HepG2 (cell line): ENCODE measurements around the gene C19orf44. TPM values are rescaled to one million over a fixed set of nuclear protein-coding genes. Genes with fewer than 3 reads are reported as not detected.

Experiments used
- AHR ChIP-seq: IDR thresholded peaks from 2 replicates; pipeline ENCODE4 v1.6.1; 2018; ENCODE audit warnings: missing genetic modification reagents, missing compliant biosample characterization
- CBX5 ChIP-seq: sonication (generic); formaldehyde crosslinking; IDR thresholded peaks from 2 replicates; pipeline ENCODE4 v1.4.0; 2020; ENCODE audit warnings: missing genetic modification reagents, borderline replicate concordance
- NCOA5 ChIP-seq: sonication (generic); formaldehyde crosslinking; IDR thresholded peaks from 2 replicates; pipeline ENCODE4 v1.4.0; 2020; ENCODE audit warnings: missing genetic modification reagents
- NONO ChIP-seq, 2 experiments: fragments of 450-650 bp in 1 of 2; sonication (generic) in 1 of 2; formaldehyde crosslinking in 1 of 2; IDR thresholded peaks in 1 of 2; conservative IDR thresholded peaks in 1 of 2; 2 replicates each; pipeline versions ENCODE4 v1.6.1 to v1.8.0; 2017 to 2022; ENCODE audit warnings: mild to moderate bottlenecking in 1 of 2, missing genetic modification reagents in 1 of 2, moderate library complexity in 1 of 2
- REPIN1 ChIP-seq: sonication (generic); formaldehyde crosslinking; IDR thresholded peaks from 2 replicates; pipeline ENCODE4 v1.8.0; 2022; ENCODE audit warnings: missing genetic modification reagents, low read depth, mild to moderate bottlenecking, borderline replicate concordance
- RXRB ChIP-seq: IDR thresholded peaks from 2 replicates; pipeline ENCODE4 v1.6.1; 2016; ENCODE audit warnings: borderline replicate concordance, missing genetic modification reagents, missing compliant biosample characterization
- SOX13 ChIP-seq, 3 experiments: fragments of 450-650 bp in 1 of 3; sonication (generic) in 1 of 3; formaldehyde crosslinking in 1 of 3; IDR thresholded peaks in 2 of 3; conservative IDR thresholded peaks in 1 of 3; 2 replicates each; pipeline versions ENCODE4 v1.5.0 to v1.6.1; 2016 to 2020; ENCODE audit warnings: antibody characterized with exemption in 1 of 3, mild to moderate bottlenecking in 1 of 3, missing compliant biosample characterization in 1 of 3, missing genetic modification reagents in 1 of 3, moderate library complexity in 1 of 3
- THAP11 ChIP-seq: IDR thresholded peaks from 2 replicates; pipeline ENCODE4 v1.6.1; 2016; ENCODE audit warnings: missing biosample characterization, missing genetic modification reagents
- ZNF468 ChIP-seq: sonication (generic); formaldehyde crosslinking; IDR thresholded peaks from 2 replicates; pipeline ENCODE4 v1.8.0; 2022; ENCODE audit warnings: mild to moderate bottlenecking, moderate library complexity, missing genetic modification reagents
- ZNF605 ChIP-seq: sonication (generic); formaldehyde crosslinking; IDR thresholded peaks from 2 replicates; pipeline ENCODE4 v1.8.0; 2022; ENCODE audit warnings: mild to moderate bottlenecking, missing genetic modification reagents
- ZNF644 ChIP-seq: IDR thresholded peaks from 2 replicates; pipeline ENCODE4 v1.6.1; 2016; ENCODE audit warnings: low read depth
- polyA plus RNA-seq, 8 experiments: library from polyadenylated mRNA; depleted of rRNA in 3 of 8; stranded (reverse) in 7 of 8; unstranded in 1 of 8; fragments of >200 nt; fragmentation: Illumina TruSeq in 4 of 8; extraction: Trizol in 4 of 8; gene quantifications; 2 replicates each; pipeline versions ENCODE4 v1.2.1 to v1.2.3, GENCODE V29; 2011 to 2016; ENCODE audit warnings: low read depth in 4 of 8, missing spikeins in 1 of 8, mixed read lengths in 1 of 8; ENCODE audit not compliant: insufficient read depth in 1 of 8
- total RNA-seq, 5 experiments: library from RNA; depleted of rRNA; stranded (reverse); fragments of >200 nt; fragmentation: Illumina TruSeq; extraction: Trizol; gene quantifications; 2 replicates each; pipeline ENCODE4 v1.2.3, GENCODE V29; 2016; ENCODE audit warnings: low read depth in 1 of 5
- TF ChIP-seq, protein P1 (sequence below): sonication (generic); formaldehyde crosslinking; IDR thresholded peaks from 2 replicates; pipeline ENCODE4 v1.8.0; 2023; ENCODE audit warnings: mild to moderate bottlenecking, missing genetic modification reagents
- TF ChIP-seq, protein P2 (sequence below): IDR thresholded peaks from 2 replicates; pipeline ENCODE4 v1.6.1; 2016; ENCODE audit warnings: low read depth, control low read depth
- TF ChIP-seq, protein P3 (sequence below): sonication (generic); formaldehyde crosslinking; IDR thresholded peaks from 2 replicates; pipeline ENCODE4 v1.4.0; 2020; ENCODE audit warnings: missing genetic modification reagents
- TF ChIP-seq, protein P4 (sequence below): IDR thresholded peaks from 2 replicates; pipeline ENCODE4 v1.6.1; 2012; ENCODE audit warnings: low read length, improper control_type of control experiment

Gene C19orf44
- total and polyA plus RNA-seq, 2 of the 13 experiments (the other 11 are each of a cell fraction or from before 2014, with no cell fraction given): 3.2 to 4.3 TPM

DNA sequence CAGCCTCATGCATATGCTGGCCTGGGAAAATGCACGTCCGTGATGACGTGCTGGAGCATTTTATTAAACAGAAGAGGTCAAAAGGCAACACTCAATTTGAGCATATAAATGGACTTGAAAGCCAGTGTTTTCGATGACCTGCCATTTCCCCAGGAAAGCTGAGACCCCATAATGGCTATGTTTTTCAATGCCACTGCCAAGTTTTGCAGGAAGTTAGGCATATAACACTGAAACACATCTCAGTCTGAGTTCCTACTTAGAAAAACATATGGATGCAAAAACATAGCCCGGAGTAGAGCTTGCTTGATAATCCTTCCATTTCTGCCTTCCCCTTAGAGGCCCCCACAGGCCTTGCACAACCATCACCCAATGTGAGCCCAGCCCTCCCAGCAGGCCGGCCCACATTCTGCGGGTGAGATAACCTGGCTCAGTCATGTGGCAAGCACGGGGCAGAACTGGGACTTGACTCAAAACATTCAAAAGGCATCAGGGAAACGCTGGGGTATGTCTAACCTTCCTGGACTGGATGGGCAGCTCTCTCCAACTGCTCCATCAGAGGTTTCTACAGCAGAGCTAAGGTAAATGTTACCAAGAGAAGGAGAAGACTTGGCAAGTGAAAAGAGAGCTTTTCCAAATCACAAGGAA lies 49.3 kb upstream of the C19orf44 start (continued):
- TF ChIP-seq REPIN1 (CRISPR knock-in tag) (peak; percentile 63; the same call in 1 of the 2 replicates), NONO (IDR thresholded peaks at IDR 0.05) (no peak), NONO (CRISPR knock-in tag; conservative IDR thresholded peaks at IDR 0.05) (peak; percentile 34; the same call in 1 of the 2 replicates), CBX5 (CRISPR knock-in tag) (peak; percentile 45; the same call in 1 of the 2 replicates), ZNF468 (no peak), ZNF644 (CRISPR knock-in tag) (peak; percentile 76; the same call in 1 of the 2 replicates), THAP11 (CRISPR knock-in tag) (peak; percentile 69; the same call in 1 of the 2 replicates), RXRB (CRISPR knock-in tag) (peak; percentile 60), NCOA5 (CRISPR knock-in tag) (no peak), SOX13 (IDR thresholded peaks at IDR 0.05) (no peak), SOX13 (CRISPR knock-in tag; conservative IDR thresholded peaks at IDR 0.05 in 1 of 2, IDR thresholded peaks at IDR 0.05 in 1 of 2) (peak in 1 of 2 experiments; percentile 67; a peak in 2 of 4 replicates), AHR (CRISPR knock-in tag) (0 out of 2 replicates have a peak, but pooled peaks have one; percentile 50), ZNF605 (CRISPR knock-in tag) (peak; percentile 33; the same call in 1 of the 2 replicates)
- TF ChIP-seq, protein P1, sequence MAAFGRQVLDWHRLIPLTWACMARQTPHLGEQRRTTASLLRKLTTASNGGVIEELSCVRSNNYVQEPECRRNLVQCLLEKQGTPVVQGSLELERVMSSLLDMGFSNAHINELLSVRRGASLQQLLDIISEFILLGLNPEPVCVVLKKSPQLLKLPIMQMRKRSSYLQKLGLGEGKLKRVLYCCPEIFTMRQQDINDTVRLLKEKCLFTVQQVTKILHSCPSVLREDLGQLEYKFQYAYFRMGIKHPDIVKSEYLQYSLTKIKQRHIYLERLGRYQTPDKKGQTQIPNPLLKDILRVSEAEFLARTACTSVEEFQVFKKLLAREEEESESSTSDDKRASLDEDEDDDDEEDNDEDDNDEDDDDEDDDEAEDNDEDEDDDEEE (CRISPR knock-in tag): 0 out of 2 replicates have a peak, but pooled peaks have one; percentile 40
- TF ChIP-seq, protein P2, sequence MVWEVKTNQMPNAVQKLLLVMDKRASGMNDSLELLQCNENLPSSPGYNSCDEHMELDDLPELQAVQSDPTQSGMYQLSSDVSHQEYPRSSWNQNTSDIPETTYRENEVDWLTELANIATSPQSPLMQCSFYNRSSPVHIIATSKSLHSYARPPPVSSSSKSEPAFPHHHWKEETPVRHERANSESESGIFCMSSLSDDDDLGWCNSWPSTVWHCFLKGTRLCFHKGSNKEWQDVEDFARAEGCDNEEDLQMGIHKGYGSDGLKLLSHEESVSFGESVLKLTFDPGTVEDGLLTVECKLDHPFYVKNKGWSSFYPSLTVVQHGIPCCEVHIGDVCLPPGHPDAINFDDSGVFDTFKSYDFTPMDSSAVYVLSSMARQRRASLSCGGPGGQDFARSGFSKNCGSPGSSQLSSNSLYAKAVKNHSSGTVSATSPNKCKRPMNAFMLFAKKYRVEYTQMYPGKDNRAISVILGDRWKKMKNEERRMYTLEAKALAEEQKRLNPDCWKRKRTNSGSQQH (CRISPR knock-in tag): no peak
- TF ChIP-seq, protein P3, sequence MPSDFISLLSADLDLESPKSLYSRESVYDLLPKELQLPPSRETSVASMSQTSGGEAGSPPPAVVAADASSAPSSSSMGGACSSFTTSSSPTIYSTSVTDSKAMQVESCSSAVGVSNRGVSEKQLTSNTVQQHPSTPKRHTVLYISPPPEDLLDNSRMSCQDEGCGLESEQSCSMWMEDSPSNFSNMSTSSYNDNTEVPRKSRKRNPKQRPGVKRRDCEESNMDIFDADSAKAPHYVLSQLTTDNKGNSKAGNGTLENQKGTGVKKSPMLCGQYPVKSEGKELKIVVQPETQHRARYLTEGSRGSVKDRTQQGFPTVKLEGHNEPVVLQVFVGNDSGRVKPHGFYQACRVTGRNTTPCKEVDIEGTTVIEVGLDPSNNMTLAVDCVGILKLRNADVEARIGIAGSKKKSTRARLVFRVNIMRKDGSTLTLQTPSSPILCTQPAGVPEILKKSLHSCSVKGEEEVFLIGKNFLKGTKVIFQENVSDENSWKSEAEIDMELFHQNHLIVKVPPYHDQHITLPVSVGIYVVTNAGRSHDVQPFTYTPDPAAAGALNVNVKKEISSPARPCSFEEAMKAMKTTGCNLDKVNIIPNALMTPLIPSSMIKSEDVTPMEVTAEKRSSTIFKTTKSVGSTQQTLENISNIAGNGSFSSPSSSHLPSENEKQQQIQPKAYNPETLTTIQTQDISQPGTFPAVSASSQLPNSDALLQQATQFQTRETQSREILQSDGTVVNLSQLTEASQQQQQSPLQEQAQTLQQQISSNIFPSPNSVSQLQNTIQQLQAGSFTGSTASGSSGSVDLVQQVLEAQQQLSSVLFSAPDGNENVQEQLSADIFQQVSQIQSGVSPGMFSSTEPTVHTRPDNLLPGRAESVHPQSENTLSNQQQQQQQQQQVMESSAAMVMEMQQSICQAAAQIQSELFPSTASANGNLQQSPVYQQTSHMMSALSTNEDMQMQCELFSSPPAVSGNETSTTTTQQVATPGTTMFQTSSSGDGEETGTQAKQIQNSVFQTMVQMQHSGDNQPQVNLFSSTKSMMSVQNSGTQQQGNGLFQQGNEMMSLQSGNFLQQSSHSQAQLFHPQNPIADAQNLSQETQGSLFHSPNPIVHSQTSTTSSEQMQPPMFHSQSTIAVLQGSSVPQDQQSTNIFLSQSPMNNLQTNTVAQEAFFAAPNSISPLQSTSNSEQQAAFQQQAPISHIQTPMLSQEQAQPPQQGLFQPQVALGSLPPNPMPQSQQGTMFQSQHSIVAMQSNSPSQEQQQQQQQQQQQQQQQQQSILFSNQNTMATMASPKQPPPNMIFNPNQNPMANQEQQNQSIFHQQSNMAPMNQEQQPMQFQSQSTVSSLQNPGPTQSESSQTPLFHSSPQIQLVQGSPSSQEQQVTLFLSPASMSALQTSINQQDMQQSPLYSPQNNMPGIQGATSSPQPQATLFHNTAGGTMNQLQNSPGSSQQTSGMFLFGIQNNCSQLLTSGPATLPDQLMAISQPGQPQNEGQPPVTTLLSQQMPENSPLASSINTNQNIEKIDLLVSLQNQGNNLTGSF: no peak
- TF ChIP-seq, protein P4, sequence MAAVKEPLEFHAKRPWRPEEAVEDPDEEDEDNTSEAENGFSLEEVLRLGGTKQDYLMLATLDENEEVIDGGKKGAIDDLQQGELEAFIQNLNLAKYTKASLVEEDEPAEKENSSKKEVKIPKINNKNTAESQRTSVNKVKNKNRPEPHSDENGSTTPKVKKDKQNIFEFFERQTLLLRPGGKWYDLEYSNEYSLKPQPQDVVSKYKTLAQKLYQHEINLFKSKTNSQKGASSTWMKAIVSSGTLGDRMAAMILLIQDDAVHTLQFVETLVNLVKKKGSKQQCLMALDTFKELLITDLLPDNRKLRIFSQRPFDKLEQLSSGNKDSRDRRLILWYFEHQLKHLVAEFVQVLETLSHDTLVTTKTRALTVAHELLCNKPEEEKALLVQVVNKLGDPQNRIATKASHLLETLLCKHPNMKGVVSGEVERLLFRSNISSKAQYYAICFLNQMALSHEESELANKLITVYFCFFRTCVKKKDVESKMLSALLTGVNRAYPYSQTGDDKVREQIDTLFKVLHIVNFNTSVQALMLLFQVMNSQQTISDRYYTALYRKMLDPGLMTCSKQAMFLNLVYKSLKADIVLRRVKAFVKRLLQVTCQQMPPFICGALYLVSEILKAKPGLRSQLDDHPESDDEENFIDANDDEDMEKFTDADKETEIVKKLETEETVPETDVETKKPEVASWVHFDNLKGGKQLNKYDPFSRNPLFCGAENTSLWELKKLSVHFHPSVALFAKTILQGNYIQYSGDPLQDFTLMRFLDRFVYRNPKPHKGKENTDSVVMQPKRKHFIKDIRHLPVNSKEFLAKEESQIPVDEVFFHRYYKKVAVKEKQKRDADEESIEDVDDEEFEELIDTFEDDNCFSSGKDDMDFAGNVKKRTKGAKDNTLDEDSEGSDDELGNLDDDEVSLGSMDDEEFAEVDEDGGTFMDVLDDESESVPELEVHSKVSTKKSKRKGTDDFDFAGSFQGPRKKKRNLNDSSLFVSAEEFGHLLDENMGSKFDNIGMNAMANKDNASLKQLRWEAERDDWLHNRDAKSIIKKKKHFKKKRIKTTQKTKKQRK: no peak
